Right lobe of liver (tissue), 4 donors: ENCODE measurements around the gene RMDN3.

Source experiments
- CTCF ChIP-seq, 4 donors: fragments of 200-600 bp in 3 of 4; fragments of 450-650 bp in 1 of 4; IDR thresholded peaks; one replicate each; pipeline versions ENCODE4 v1.5.1 to v1.8.0; 2016 to 2022; ENCODE audit warnings: antibody characterized with exemption in 4 of 4, mild to moderate bottlenecking in 2 of 4
- POLR2A ChIP-seq: fragments of 450-650 bp; IDR thresholded peaks from one replicate; pipeline ENCODE4 v1.6.1; 2017; ENCODE audit warnings: antibody characterized with exemption, mild to moderate bottlenecking
- donor health status: DM: no; HTN: no; CAD: no.
- donor health status: DM: no; HTN: no; CAD: no.
- donor health status: DM: no; HTN: yes; CAD: no.

GRCh38 chr15:40691737-40692136 is 63.3 kb downstream of the RMDN3 start:
- TF ChIP-seq CTCF (IDR thresholded peaks at IDR 0.05) (no peak), POLR2A (no peak)
